K562 (cell line): ENCODE results near the gene TMCC1. TPM values are rescaled to one million over a fixed set of nuclear protein-coding genes. Genes with fewer than 3 reads are reported as not detected.

Experiments used
- ATAC-seq: fragments of 200-7000 bp; cut with Tn5 transposase; 3 replicates; pipeline ENCODE4 v1.9.1; 2020; ENCODE audit warnings: moderate library complexity
- BruUV-seq: library from RNA; stranded (reverse); fragments of 400-500 nt; replicated peaks from 2 replicates; lab custom pipeline; 2021; lab: Mats Ljungman, UMichigan
- CTCF ChIA-PET: fragments of 300-600 bp; formaldehyde crosslinking; extraction: SDS; loops from one replicate; lab custom pipeline; 2021; ENCODE audit warnings: low intra/inter-chr PET ratio; lab: Yijun Ruan, JAX
- POLR2A ChIA-PET: fragments of 300-600, 350-650 bp; sonication (Branson Sonifier 250); formaldehyde crosslinking; extraction: SDS; loops from one replicate; lab custom pipeline; 2021; ENCODE audit warnings: antibody characterized with exemption, inconsistent platforms; lab: Yijun Ruan, JAX
- DNase-seq, 4 experiments: peaks; one replicate each; pipeline versions ENCODE4 v3.0.0 to v3.0.0-alpha.2; 2011 to 2018; ENCODE audit warnings: low spot score in 3 of 4, mixed read lengths in 3 of 4; ENCODE audit errors: extremely low read depth in 1 of 4
- FAIRE-seq: peaks from 2 replicates; lab custom pipeline; 2011; peaks lifted over from hg19 to GRCh38; lab: Jason Lieb, UNC
- H2AFZ ChIP-seq: 2 replicates; pipeline ENCODE4 v1.6.0; 2011; ENCODE audit warnings: low read depth, low read length, control low read depth, inconsistent platforms
- H3K27ac ChIP-seq: fragments of 200-600 bp; 3 replicates; pipeline ENCODE4 v1.8.0; 2011; ENCODE audit warnings: low read depth, mild to moderate bottlenecking, control low read depth, inconsistent platforms, low read length, moderate library complexity, mixed read lengths; ENCODE audit errors: extremely low read depth
- H3K27me3 ChIP-seq, 2 experiments: fragments of 300-600 bp in 1 of 2; 2 replicates in 1 of 2; 3 replicates in 1 of 2; pipeline versions ENCODE4 v1.6.0 to v1.8.0; 2011; ENCODE audit warnings: inconsistent platforms in 2 of 2, low read length in 2 of 2, mild to moderate bottlenecking in 1 of 2, mixed read lengths in 1 of 2, moderate library complexity in 1 of 2; ENCODE audit not compliant: control insufficient read depth in 2 of 2, insufficient read depth in 2 of 2
- H3K36me3 ChIP-seq: fragments of 300-600 bp; 3 replicates; pipeline ENCODE4 v1.8.0; 2011; ENCODE audit warnings: mild to moderate bottlenecking, low read length, inconsistent platforms; ENCODE audit not compliant: control insufficient read depth, insufficient read depth
- H3K4me1 ChIP-seq, 2 experiments: fragments of 200-600 bp in 1 of 2; replicated peaks in 1 of 2; 2 replicates in 1 of 2; 3 replicates in 1 of 2; pipeline versions ENCODE4 v1.5.1 to v1.8.0; 2011; ENCODE audit warnings: inconsistent platforms in 2 of 2, low read length in 2 of 2, mild to moderate bottlenecking in 1 of 2, mixed read lengths in 1 of 2, moderate library complexity in 1 of 2; ENCODE audit not compliant: control insufficient read depth in 2 of 2, insufficient read depth in 2 of 2
- H3K4me2 ChIP-seq: 2 replicates; pipeline ENCODE4 v1.6.1; 2011; ENCODE audit warnings: low read length, control low read depth, inconsistent platforms, mixed read lengths; ENCODE audit not compliant: insufficient read depth
- H3K4me3 ChIP-seq: fragments of 200-600 bp; sonication (generic), shearing (Covaris generic); 2 replicates; pipeline ENCODE4 v1.5.1; 2016; ENCODE audit warnings: control low read depth, inconsistent platforms
- H3K79me2 ChIP-seq: fragments of 200-600 bp; 3 replicates; pipeline ENCODE4 v1.8.0; 2011; ENCODE audit warnings: low read length, inconsistent platforms; ENCODE audit not compliant: control insufficient read depth, insufficient read depth
- H3K9ac ChIP-seq, 2 experiments: 2 replicates each; pipeline versions ENCODE4 v1.6.0 to v1.6.1; 2011; ENCODE audit warnings: low read depth in 2 of 2, low read length in 2 of 2, control low read depth in 1 of 2, inconsistent platforms in 1 of 2, mild to moderate bottlenecking in 1 of 2, mixed read lengths in 1 of 2; ENCODE audit not compliant: insufficient read depth in 1 of 2
- H3K9me1 ChIP-seq: one replicate; pipeline ENCODE4 v1.6.0; 2011; ENCODE audit warnings: inconsistent platforms, mild to moderate bottlenecking, low read length, moderate library complexity; ENCODE audit not compliant: control insufficient read depth, insufficient read depth
- H3K9me3 ChIP-seq: replicated peaks from 2 replicates; pipeline ENCODE4 v1.5.1; 2011; ENCODE audit warnings: low read depth, low read length, inconsistent platforms; ENCODE audit not compliant: control insufficient read depth, insufficient read depth
- H4K20me1 ChIP-seq: replicated peaks from 2 replicates; pipeline ENCODE4 v1.6.1; 2011; ENCODE audit warnings: low read length, inconsistent platforms, mixed read lengths; ENCODE audit not compliant: control insufficient read depth, insufficient read depth
- CBX1 ChIP-seq: sonication (generic); IDR thresholded peaks from 2 replicates; pipeline ENCODE4 v1.6.1; 2016; ENCODE audit warnings: antibody characterized with exemption, low read depth, mild to moderate bottlenecking
- HOMEZ ChIP-seq: fragments of 250-450 bp; sonication (Bioruptor Pico); IDR thresholded peaks from 2 replicates; pipeline ENCODE4 v1.4.0; 2020; ENCODE audit warnings: mild to moderate bottlenecking, moderate library complexity
- RFX1 ChIP-seq: fragments of 450-650 bp; IDR thresholded peaks from 2 replicates; pipeline ENCODE4 v1.6.1; 2016; ENCODE audit warnings: mild to moderate bottlenecking, moderate library complexity
- ZBTB34 ChIP-seq: fragments of 250-450 bp; sonication (Bioruptor Pico); IDR thresholded peaks from 2 replicates; pipeline ENCODE4 v1.8.0; 2021; ENCODE audit warnings: mild to moderate bottlenecking, moderate library complexity
- WGBS: fragments of 100-300 bp; shearing (Covaris generic); methylation state at CpG from one replicate; pipeline ENCODE4 v1.1.6; 2016; ENCODE audit warnings: low coverage, mixed read lengths; ENCODE audit not compliant: insufficient coverage; ENCODE audit errors: missing lambda C conversion rate; 5-methylcytosine and 5-hydroxymethylcytosine counted together
- in situ Hi-C: fragments of 300-500 bp; cut with MboI; formaldehyde crosslinking; loops from 4 replicates; pipeline ENCODE4 v1.15.0; 2018; ENCODE audit warnings: inconsistent platforms, mixed read lengths
- intact Hi-C: fragments of 100-400 bp; cut with micrococcal nuclease; formaldehyde crosslinking; loops from 2 replicates; pipeline ENCODE4 v1.14.2; 2022
- polyA plus RNA-seq, 8 experiments: library from polyadenylated mRNA; depleted of rRNA in 4 of 8; stranded (reverse) in 5 of 8; unstranded in 3 of 8; fragments of >200 nt; fragmentation: Nextera tagmentation in 2 of 8; fragmentation: Illumina TruSeq in 1 of 8; extraction: Ambion mirVana in 2 of 8; extraction: Trizol in 1 of 8; gene quantifications; 2 replicates each; pipeline versions ENCODE4 v1.2.1 to v1.2.3, GENCODE V29; 2011 to 2014; ENCODE audit warnings: inconsistent platforms in 1 of 8, missing spikeins in 1 of 8
- total RNA-seq, 7 experiments: library from RNA; depleted of rRNA in 6 of 7; stranded (reverse); fragments of >200 nt in 6 of 7; fragmentation: Illumina TruSeq in 2 of 7; extraction: Trizol in 2 of 7; gene quantifications; 2 replicates each; pipeline versions ENCODE4 v1.2.1 to v1.2.3, GENCODE V29; 2011 to 2021; ENCODE audit warnings: low replicate concordance in 1 of 7
- TF ChIP-seq, protein P1 (sequence below): fragments of 450-650 bp; formaldehyde crosslinking; IDR thresholded peaks from 2 replicates; pipeline ENCODE4 v1.4.0; 2020; ENCODE audit warnings: mild to moderate bottlenecking, moderate library complexity

TMCC1 gene
- total and polyA plus RNA-seq, 9 of the 15 experiments (the other 6 are each of a cell fraction or from before 2014, with no cell fraction given): 0.89 to 8.7 (median 4.0) TPM

DNA sequence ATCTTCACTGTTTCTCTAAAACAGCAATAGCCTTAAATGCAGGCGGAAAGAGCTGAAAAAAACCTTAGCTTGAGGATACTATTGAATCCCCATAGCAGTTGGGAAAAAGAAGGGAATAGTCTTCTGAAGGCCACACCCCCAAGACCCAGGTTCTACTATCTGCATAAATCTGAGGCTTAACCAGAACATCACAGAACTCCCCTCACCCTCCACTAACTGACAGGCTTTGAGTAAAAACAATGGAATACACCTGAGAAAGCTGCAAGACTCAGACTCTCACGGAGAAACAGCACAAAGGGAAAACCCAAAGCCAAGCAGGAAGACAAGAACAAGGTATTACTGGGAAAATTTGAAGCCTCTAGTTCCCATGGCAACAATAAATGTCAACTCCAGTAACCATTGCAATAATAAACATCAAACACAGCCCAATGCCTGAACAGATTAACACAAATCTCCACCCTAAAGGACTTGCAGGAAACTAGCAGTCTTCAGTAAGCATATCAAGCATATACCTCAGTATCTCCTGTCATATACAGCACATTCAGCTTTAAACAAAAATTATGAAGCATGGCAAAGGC, 56.4 kb downstream of the TMCC1 start:
- no peak overlapping the region for H3K27ac ChIP-seq
- no peak for ATAC-seq
- no peaks in the 10 kb centered on the region for H3K9me3 ChIP-seq
- H4K20me1 ChIP-seq: no peaks in the 10 kb centered on the region
- H3K4me1 ChIP-seq: peaks cover 0 to 8% of the 10 kb centered on the region in 2 experiments; a peak in 3 of 5 replicates
- H3K36me3 ChIP-seq: no peaks in the 10 kb centered on the region
- H3K4me2 ChIP-seq: no peak overlapping the region
- H3K9me1 ChIP-seq: no peaks in the 10 kb centered on the region
- no peak overlapping the region for H3K4me3 ChIP-seq
- in situ Hi-C loops: loop anchor here (10.0 kb wide), 1 partner anchor 98 kb away; no protein-coding TSS in a partner anchor
- intact Hi-C loops: no loop called here
- BruUV-seq: no TSS peak
- no peak for FAIRE-seq
- WGBS: 38% methylated on average over 2 of the region's 2 CpGs
- ChIA-PET POLR2A (no interaction called here), CTCF (interaction anchor here (0.6 kb wide), 1 partner anchor 977 kb away, joined by 3 read pairs; no protein-coding TSS in a partner anchor)
- TF ChIP-seq CBX1 (no peak), ZBTB34 (CRISPR knock-in tag) (no peak), RFX1 (peak; percentile 74), HOMEZ (CRISPR knock-in tag) (no peak)
- TF ChIP-seq, protein P1, sequence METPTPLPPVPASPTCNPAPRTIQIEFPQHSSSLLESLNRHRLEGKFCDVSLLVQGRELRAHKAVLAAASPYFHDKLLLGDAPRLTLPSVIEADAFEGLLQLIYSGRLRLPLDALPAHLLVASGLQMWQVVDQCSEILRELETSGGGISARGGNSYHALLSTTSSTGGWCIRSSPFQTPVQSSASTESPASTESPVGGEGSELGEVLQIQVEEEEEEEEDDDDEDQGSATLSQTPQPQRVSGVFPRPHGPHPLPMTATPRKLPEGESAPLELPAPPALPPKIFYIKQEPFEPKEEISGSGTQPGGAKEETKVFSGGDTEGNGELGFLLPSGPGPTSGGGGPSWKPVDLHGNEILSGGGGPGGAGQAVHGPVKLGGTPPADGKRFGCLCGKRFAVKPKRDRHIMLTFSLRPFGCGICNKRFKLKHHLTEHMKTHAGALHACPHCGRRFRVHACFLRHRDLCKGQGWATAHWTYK (CRISPR knock-in tag): no peak
- no peaks in the 10 kb centered on the region for H3K79me2 ChIP-seq
- no peak overlapping the region; the same call in 1 of the 2 replicates for H2AFZ ChIP-seq
- H3K27me3 ChIP-seq: no peaks in the 10 kb centered on the region
- no peak overlapping the region for H3K9ac ChIP-seq
- DNase-seq: no peak
